Measurements from ENCODE around the gene ING5.

The ING5 gene

GRCh38 chr2:241776336-241777169 is 74.7 kb downstream of the ING5 start, which contains the start of gene GAL3ST2:
Gene GAL3ST2, plus strand, starts transcription at chr2:241776822. Its CDS starts 134 bp downstream, at chr2:241776956.
- Histone ChIP-seq H3K9ac (ENCODE audit: low read depth, low read length) (no peak within 1 kb of the TSS), H3K27me3 (ENCODE audit: control insufficient read depth, insufficient read depth, low read length) (peaks cover 6% of the 10 kb centered on the region), H3K4me1 (ENCODE audit: control insufficient read depth, insufficient read depth, low read length) (peaks cover 14% of the 10 kb centered on the region), H3K9me3 (replicated peaks; ENCODE audit: low read length) (no peaks in the 10 kb centered on the region), H3K4me3 (ENCODE audit: low read length) (no peak within 1 kb of the TSS), H3K36me3 (ENCODE audit: insufficient read depth, low read length) (no peaks in the 10 kb centered on the region), H3K4me2 (ENCODE audit: low read length) (no peak within 1 kb of the TSS)

DNA sequence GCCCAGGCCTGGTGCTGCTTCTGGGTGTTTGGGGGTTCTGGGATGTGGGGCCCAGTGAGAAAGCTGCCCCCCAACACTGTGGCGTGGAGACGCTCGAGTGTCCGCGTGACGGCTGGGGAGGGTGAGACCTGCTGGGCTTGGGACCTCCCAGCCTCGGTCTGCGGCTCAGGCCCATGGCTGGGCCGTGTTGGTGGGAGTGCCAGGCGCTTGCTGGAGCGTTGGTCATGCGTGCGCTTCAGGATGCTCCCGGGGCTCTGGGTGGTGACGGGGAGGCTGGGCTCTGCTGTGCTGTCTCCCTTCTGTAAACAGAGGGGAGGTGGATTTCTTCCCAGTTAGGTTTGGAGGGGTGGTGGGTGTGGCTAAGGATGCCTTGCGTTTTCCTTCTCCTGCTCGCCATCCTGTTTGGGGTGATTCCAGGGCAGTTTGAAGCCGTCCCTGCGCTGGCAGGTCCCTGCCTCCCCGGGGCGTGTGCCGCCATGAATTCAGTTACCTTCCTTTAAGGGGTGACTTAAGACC is 75.4 kb downstream of the ING5 start:
- no peak overlapping the region for H3K9ac ChIP-seq (ENCODE audit: low read depth, low read length)
- H3K4me2 ChIP-seq (ENCODE audit: low read length): no peak overlapping the region
- peaks cover 14% of the 10 kb centered on the region for H3K4me1 ChIP-seq (ENCODE audit: control insufficient read depth, insufficient read depth, low read length)
- no peak overlapping the region for H3K4me3 ChIP-seq (ENCODE audit: low read length)
- H3K9me3 ChIP-seq (replicated peaks; ENCODE audit: low read length): no peaks in the 10 kb centered on the region
- peaks cover 6% of the 10 kb centered on the region for H3K27me3 ChIP-seq (ENCODE audit: control insufficient read depth, insufficient read depth, low read length)
- no peaks in the 10 kb centered on the region for H3K36me3 ChIP-seq (ENCODE audit: insufficient read depth, low read length)

- Histone ChIP-seq H3K9ac (ENCODE audit: low read depth, low read length) (no peak overlapping the region), H3K27me3 (ENCODE audit: control insufficient read depth, insufficient read depth, low read length) (peaks cover 6% of the 10 kb centered on the region), H3K4me2 (ENCODE audit: low read length) (no peak overlapping the region), H3K36me3 (ENCODE audit: insufficient read depth, low read length) (no peaks in the 10 kb centered on the region), H3K9me3 (replicated peaks; ENCODE audit: low read length) (no peaks in the 10 kb centered on the region), H3K4me1 (ENCODE audit: control insufficient read depth, insufficient read depth, low read length) (peaks cover 14% of the 10 kb centered on the region), H3K4me3 (ENCODE audit: low read length) (no peak overlapping the region)
These were observed 76.1 kb downstream of the ING5 start for GRCh38 chr2:241777686-241778627.

All from skeletal muscle satellite cell (primary cell).